Measurements from ENCODE around the gene TBCE.

Gene TBCE

GRCh38 chr1:235411489-235412486 is 44.6 kb downstream of the TBCE start:
- no peak for DNase-seq

- DNase-seq = peak; percentile 83
These were observed 48.0 kb downstream of the TBCE start for GRCh38 chr1:235415008-235415904.

GRCh38 chr1:235416662-235417049 is 49.4 kb downstream of the TBCE start:
- DNase-seq = no peak

DNA sequence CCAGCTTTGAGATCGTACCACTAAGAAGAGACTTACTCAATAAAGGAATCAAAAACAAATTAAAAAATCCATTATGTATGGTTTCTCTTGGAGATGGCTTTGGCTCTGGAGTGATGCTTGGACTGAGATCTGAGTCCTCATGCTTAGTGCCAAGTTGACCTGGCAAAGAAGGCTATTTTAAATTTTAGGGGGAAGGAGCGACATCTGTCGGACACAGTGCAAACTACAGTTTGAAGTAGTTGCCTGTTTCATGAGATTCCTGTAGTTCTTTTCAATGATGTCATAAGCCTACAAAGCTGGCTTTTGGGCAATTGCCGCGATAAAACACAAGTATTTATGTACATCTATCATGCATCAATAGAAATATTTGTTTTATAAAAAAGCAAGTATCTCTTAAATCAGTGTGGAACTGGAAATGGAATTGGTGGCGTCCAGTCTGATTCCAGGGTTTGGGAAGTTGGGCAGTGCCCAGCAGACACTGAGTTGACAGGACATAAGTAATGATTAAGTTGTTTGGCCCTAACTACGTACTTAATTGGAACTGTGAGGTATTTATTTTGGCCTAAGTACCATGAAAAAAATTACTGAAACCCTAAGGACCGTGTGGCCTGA is 50.0 kb downstream of the TBCE start:
- peak; percentile 80 for DNase-seq

- DNase-seq = no peak
These were observed 54.5 kb downstream of the TBCE start for GRCh38 chr1:235421751-235422150.

DNA sequence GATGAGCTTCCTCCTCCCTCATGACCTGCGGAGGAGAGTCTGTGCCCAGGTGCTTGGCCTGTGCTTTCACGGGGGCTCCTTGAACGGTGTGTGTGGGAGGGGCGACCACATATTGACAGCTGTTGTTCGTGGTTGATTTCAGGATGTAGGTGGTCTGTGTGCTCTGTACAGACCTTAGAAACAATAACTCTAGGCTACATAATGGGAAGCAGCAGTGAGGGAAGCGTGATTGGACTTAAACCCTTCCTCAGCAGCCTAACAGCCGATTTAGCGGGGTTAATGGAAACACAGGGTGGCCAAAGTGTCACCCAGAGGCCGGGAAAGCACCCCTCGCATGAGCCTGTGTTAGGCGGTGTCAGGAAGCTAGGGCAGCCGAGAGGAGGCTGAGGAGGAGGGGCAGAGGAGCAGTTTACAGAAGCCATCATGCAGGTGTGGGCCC is 56.0 kb downstream of the TBCE start:
- peak; percentile 65 for DNase-seq

DNA sequence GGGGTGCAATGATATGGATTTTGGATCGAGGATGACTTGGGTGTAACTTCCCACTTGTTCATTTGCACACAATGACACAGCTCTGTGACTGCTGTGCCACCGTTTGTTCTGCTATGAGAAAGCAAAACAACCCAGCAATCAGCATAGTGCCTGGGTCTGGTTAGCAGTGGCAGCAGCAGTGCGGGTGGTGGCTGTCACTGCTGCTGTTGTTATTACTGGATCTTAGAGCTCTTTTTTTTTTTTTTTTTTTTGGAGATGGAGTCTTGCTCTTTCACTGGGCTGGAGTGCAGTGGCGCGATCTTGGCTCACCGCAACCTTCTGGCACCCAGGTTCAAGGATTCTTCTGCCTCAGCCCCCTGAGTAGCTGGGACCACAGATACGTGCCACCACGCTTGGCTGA is 56.9 kb downstream of the TBCE start:
- no peak for DNase-seq

- no peak for DNase-seq
These were observed 58.1 kb downstream of the TBCE start for GRCh38 chr1:235425357-235425756.

- no peak for DNase-seq
These were observed 58.9 kb downstream of the TBCE start for GRCh38 chr1:235426143-235426542.

GRCh38 chr1:235426680-235427079 is 59.5 kb downstream of the TBCE start:
- no peak for DNase-seq

DNA sequence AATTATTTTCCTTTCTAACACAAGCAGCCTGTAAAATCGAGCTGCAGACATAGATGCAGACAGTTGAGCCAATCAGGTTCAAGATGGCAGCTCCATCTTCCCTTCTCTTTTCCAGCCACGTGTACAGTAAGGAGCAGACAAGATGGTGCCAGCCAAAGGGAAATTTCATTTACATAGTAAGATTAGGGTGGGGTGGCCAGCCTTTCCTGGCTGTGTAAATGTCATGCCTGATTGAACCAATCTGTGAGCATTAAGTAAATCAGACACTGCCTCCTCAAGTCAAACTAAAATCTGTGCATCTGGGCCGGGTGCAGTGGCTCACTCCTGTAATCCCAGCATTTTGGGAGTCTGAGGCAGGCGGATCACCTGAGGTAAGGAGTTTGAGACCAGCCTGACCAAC is 60.2 kb downstream of the TBCE start:
- no peak for DNase-seq

GRCh38 chr1:235429143-235429542 is 61.9 kb downstream of the TBCE start:
- no peak for DNase-seq

DNA sequence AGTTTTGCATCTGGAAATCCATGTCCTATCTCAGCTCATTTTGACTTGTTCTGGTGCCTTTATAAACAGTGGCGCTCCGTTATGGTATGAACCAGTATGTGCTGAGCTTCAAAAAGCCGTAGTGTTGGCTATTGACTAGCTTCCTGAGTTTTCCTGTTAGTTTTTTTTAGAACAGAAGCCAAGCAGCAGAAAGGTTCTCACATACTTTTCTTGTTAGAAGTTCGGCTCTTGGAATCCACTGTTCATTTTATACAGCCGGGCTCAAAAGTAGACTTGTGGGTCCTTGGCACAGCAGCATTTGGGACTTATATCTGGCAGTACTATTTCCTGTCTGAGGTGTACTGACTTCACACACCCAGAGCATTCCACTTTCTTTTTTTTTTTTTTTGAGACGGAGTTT is 63.8 kb downstream of the TBCE start:
- no peak for DNase-seq

GRCh38 chr1:235434001-235434400 is 66.8 kb downstream of the TBCE start:
- no peak for DNase-seq

DNA sequence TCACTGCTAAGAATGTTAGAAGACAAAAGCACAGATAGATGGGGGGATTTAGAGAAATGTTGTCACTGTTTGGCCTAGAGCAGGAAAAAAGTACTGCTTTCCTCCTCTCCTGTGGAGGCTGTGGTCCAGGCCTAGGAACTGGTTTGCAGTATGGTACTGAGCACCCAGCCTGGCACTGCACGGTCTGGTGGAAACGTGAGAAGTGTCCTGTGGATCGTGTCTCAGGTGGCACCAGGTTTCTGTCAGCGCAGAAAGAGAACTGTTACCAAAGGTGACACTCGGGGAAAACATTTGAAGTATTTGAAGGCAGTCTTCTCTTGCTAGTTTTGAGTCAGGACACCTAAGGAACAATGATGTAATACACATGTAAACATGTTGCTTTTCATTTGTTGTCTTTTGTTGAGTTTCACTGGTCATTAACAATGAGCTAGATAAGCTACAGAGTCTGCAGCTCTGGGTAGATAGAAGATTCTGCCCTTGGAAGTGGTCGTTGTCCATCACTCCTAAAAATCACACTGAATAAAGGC is 74.0 kb downstream of the TBCE start:
- DNase-seq = no peak

DNA sequence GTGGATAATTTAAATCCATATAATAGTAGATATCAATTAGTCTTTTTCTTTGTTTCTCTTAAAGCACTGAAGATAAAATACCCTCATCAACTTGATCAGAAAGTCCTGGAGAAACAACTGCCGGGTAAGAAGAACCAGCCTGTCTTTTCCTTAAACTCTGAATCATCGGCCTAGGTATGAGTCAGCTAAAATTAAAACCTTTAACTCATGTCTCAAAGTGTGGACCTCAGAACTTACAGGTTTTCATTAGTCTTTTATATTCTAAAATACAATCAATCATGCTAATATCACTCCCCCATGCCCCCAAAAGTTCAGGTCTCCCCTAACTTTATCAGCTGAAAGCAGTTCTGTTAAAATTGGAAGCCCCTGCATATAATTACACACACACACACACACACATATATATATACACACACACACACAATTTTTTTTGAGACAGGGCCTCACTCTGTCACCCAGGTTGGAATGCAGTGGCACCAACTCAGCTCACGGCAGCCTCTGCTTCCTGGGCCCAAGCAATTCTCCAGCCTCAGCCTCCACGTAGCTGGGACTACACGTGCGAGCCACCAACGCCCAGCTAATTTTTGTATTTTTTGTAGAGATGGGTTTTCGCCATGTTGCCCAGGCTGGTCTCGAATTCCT is 75.7 kb downstream of the TBCE start:
- no peak for DNase-seq

DNA sequence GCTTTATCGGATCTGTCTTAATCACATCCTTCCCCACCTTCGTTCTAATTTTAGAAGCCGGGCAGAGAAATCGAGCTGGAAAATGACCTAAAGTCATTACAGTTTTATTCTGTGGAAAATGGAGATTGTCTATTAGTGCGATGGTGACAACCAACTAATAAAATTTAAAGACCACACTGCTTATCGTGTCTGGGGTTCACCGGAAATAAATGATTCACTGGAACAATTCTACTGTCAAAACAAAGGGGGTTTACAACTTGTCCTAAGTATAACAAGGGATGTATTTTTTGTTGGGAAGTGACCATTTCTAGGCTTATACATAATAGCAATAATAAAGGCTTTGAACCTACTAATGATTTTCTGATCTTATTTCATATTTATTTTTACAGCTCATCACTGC is 81.4 kb downstream of the TBCE start:
- DNase-seq = no peak

DNA sequence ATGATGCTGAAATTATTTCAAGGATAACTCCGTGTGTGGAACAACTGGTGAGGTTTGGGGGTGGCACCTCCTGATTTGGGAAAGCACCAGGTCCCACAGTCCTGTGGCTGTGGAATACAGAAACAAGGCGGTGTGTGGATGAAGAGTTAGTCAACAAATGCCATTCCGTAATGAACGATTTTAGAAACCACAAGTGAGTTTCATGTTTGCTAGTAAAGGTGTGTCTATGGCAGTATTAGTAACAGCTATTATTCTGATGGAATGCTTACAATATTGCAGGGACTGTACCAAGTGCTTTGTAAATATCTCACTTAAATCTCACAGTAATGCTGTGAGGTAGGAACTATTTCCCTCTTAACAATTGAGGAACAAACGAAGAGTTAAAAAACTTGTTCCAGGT is 83.2 kb downstream of the TBCE start:
- no peak for DNase-seq

DNA sequence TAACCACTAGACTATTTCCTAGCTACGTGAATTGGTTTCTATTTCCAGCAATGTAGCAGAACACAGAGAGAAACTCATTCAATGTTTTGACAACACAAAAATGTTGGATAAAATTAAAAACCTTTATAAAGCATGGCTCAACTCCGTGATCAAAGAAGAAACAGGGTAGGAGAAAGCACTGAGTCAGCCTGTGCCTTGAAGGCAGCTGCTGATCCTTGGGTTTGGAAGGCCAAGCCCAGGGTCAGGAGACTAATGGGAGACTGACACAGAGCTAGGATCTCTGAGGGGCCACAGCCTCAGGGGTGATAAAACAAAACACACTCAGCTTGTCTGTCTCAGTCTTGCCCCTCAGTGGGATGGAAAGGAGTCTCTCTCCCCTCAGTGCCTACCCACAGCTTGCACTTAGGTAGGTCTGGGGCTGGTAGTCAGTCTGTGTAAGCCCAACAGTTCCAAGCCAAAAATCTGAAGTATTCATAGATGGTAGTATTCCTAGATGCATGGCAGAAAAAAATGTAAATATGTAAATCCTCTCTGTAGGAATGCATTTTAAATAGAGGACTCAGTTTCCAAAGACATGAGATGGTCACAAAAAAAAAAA is 83.8 kb downstream of the TBCE start:
- DNase-seq = no peak

GRCh38 chr1:235454021-235454420 is 86.8 kb downstream of the TBCE start:
- no peak for DNase-seq

DNA sequence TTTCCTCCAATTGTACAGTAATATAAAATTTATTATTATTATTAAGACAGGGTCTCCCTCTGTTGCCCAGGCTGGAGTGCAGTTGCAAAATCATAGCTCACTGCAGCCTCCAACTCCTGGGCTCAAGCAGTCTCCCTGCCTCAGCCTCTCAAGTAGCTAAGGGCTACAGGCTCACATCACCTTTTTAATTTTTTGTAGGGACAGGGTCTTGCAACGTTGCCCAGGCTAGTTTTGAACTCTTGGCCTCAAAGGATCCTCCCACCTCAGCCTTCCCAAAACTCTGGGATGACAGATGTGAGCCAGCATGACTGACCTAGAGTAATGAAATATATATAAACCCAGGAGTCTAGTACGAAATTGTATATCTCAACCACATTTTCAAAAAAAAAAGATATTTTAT is 87.9 kb downstream of the TBCE start:
- DNase-seq = no peak

GRCh38 chr1:235455823-235456222 is 88.6 kb downstream of the TBCE start:
- no peak for DNase-seq
